KG1 (cell line): Measurements from ENCODE around the gene DUSP9.
"Not testable (repeated sequence)": the region's sequence is repeated elsewhere in the genome, so short reads cannot be mapped to it uniquely, and the experiment has no call there.

Experiments used
- DNase-seq: peaks from one replicate; lab custom pipeline; 2025; lab: John Stamatoyannopoulos, UW

DUSP9 gene

GRCh38 chrX:153692611-153693156 lies 45.7 kb downstream of the DUSP9 start:
- no peak for DNase-seq

GRCh38 chrX:153693216-153694086 lies 46.4 kb downstream of the DUSP9 start:
- no peak for DNase-seq

- DNase-seq, result not testable (repeated sequence)
These were observed 47.3 kb downstream of the DUSP9 start for GRCh38 chrX:153694256-153694655.

- no peak for DNase-seq
These were observed 47.8 kb downstream of the DUSP9 start for GRCh38 chrX:153694687-153695270.

GRCh38 chrX:153696100-153696499 lies 49.1 kb downstream of the DUSP9 start:
- no peak for DNase-seq

- not testable (repeated sequence) for DNase-seq
These were observed 49.5 kb downstream of the DUSP9 start for GRCh38 chrX:153696538-153696937.

- DNase-seq, result not testable (repeated sequence)
These were observed 50.2 kb downstream of the DUSP9 start for GRCh38 chrX:153696986-153697722.

GRCh38 chrX:153697924-153698865 lies 51.2 kb downstream of the DUSP9 start:
- DNase-seq, result no peak

GRCh38 chrX:153699210-153699783 lies 52.3 kb downstream of the DUSP9 start:
- DNase-seq, result not testable (repeated sequence)

- DNase-seq, result not testable (repeated sequence)
These were observed 52.9 kb downstream of the DUSP9 start for GRCh38 chrX:153699784-153700371.

GRCh38 chrX:153700376-153700945 lies 53.5 kb downstream of the DUSP9 start:
- no peak for DNase-seq
